ENCODE results near the gene CHCHD5.

Gene CHCHD5

GRCh38 chr2:112572005-112572404, 12.4 kb upstream of the CHCHD5 start:
- 100% methylated on average over 1 of the region's 7 CpGs for WGBS (ENCODE audit: insufficient coverage)
- CTCF ChIA-PET, result no interaction called here
- DNase-seq, result no peak
- H3K4me3 ChIP-seq (ENCODE audit: control insufficient read depth in 1 of 7, extremely low read depth in 1 of 7, insufficient read depth in 4 of 7, low read depth in 2 of 7, low read length in 6 of 7), result no peak overlapping the region
- H3K27ac ChIP-seq (ENCODE audit: insufficient read depth in 1 of 2, low read depth in 1 of 2, low read length in 2 of 2, poor library complexity in 1 of 2, severe bottlenecking in 2 of 2), result no peak overlapping the region
- peaks cover 38 to 95% (median 74%) of the 10 kb centered on the region in 4 experiments for H3K36me3 ChIP-seq (ENCODE audit: control insufficient read depth in 4 of 4, insufficient read depth in 4 of 4, low read length in 3 of 4)
- H3K4me1 ChIP-seq (ENCODE audit: control extremely low read depth in 1 of 4, control insufficient read depth in 4 of 4, insufficient read depth in 4 of 4, low read length in 3 of 4), result no peaks in the 10 kb centered on the region
- H3K27me3 ChIP-seq (replicated peaks in 2 of 5; ENCODE audit: control insufficient read depth in 4 of 5, insufficient read depth in 5 of 5, low read length in 4 of 5), result no peaks in the 10 kb centered on the region
- POLR2A ChIA-PET, result no interaction called here
- peaks cover 0 to 21% (median 8%) of the 10 kb centered on the region in 5 experiments for H3K9me3 ChIP-seq (ENCODE audit: control extremely low read depth in 1 of 5, control insufficient read depth in 4 of 5, insufficient read depth in 2 of 5, low read depth in 1 of 5, low read length in 4 of 5)

DNA sequence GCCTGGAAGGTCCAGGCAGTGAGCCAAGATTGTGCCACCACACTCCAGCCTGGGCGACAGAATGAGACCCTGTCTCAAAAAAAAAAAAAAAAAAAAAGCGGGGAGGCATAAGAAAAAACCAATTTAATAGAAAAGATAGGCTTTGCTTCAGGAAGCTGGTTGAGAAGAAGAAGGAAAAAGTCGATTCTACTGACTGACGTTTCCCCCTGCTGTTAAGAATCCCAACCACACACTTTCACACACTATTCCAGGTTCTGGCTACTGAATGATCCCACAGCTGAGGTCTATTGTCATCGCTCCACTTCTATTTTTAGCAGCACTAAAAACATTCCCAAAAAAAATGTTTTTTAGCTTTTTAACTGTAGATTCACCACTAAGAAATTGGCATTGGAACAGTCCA, 6.7 kb upstream of the CHCHD5 start:
- Histone ChIP-seq H3K4me3 (ENCODE audit: control insufficient read depth in 1 of 7, extremely low read depth in 1 of 7, insufficient read depth in 4 of 7, low read depth in 2 of 7, low read length in 6 of 7) (no peak overlapping the region), H3K27me3 (replicated peaks in 2 of 5; ENCODE audit: control insufficient read depth in 4 of 5, insufficient read depth in 5 of 5, low read length in 4 of 5) (no peaks in the 10 kb centered on the region), H3K36me3 (ENCODE audit: control insufficient read depth in 4 of 4, insufficient read depth in 4 of 4, low read length in 3 of 4) (peaks cover 2 to 39% (median 31%) of the 10 kb centered on the region in 4 experiments), H3K27ac (ENCODE audit: insufficient read depth in 1 of 2, low read depth in 1 of 2, low read length in 2 of 2, poor library complexity in 1 of 2, severe bottlenecking in 2 of 2) (no peak overlapping the region), H3K4me1 (ENCODE audit: control extremely low read depth in 1 of 4, control insufficient read depth in 4 of 4, insufficient read depth in 4 of 4, low read length in 3 of 4) (peaks cover 0 to 5% (median 1%) of the 10 kb centered on the region in 4 experiments), H3K9me3 (ENCODE audit: control extremely low read depth in 1 of 5, control insufficient read depth in 4 of 5, insufficient read depth in 2 of 5, low read depth in 1 of 5, low read length in 4 of 5) (no peaks in the 10 kb centered on the region)
- no peak for DNase-seq
- POLR2A ChIA-PET, result no interaction called here
- 60% methylated on average over 2 of the region's 5 CpGs for WGBS (ENCODE audit: insufficient coverage)
- CTCF ChIA-PET, result no interaction called here

GRCh38 chr2:112579241-112579640, 5.2 kb upstream of the CHCHD5 start:
- ChIA-PET POLR2A (interaction anchor here (0.6 kb wide), 1 partner anchor 1271 kb away, joined by 4 read pairs; no protein-coding TSS in a partner anchor), CTCF (no interaction called here)
- Histone ChIP-seq H3K4me1 (ENCODE audit: control extremely low read depth in 1 of 4, control insufficient read depth in 4 of 4, insufficient read depth in 4 of 4, low read length in 3 of 4) (peaks cover 0 to 15% (median 10%) of the 10 kb centered on the region in 4 experiments), H3K4me3 (ENCODE audit: control insufficient read depth in 1 of 7, extremely low read depth in 1 of 7, insufficient read depth in 4 of 7, low read depth in 2 of 7, low read length in 6 of 7) (no peak overlapping the region), H3K27ac (ENCODE audit: insufficient read depth in 1 of 2, low read depth in 1 of 2, low read length in 2 of 2, poor library complexity in 1 of 2, severe bottlenecking in 2 of 2) (no peak overlapping the region), H3K27me3 (replicated peaks in 2 of 5; ENCODE audit: control insufficient read depth in 4 of 5, insufficient read depth in 5 of 5, low read length in 4 of 5) (no peaks in the 10 kb centered on the region), H3K9me3 (ENCODE audit: control extremely low read depth in 1 of 5, control insufficient read depth in 4 of 5, insufficient read depth in 2 of 5, low read depth in 1 of 5, low read length in 4 of 5) (no peaks in the 10 kb centered on the region), H3K36me3 (ENCODE audit: control insufficient read depth in 4 of 4, insufficient read depth in 4 of 4, low read length in 3 of 4) (peaks cover 2 to 27% (median 19%) of the 10 kb centered on the region in 4 experiments)
- peak in 1 of 3 donors; percentile 21 for DNase-seq

- H3K4me1 ChIP-seq (ENCODE audit: control extremely low read depth in 1 of 4, control insufficient read depth in 4 of 4, insufficient read depth in 4 of 4, low read length in 3 of 4), result peaks cover 3 to 22% (median 15%) of the 10 kb centered on the region in 4 experiments
- H3K27me3 ChIP-seq (replicated peaks in 2 of 5; ENCODE audit: control insufficient read depth in 4 of 5, insufficient read depth in 5 of 5, low read length in 4 of 5), result no peaks in the 10 kb centered on the region
- no peak overlapping the region for H3K4me3 ChIP-seq (ENCODE audit: control insufficient read depth in 1 of 7, extremely low read depth in 1 of 7, insufficient read depth in 4 of 7, low read depth in 2 of 7, low read length in 6 of 7)
- ChIA-PET POLR2A (no interaction called here), CTCF (no interaction called here)
- H3K9me3 ChIP-seq (ENCODE audit: control extremely low read depth in 1 of 5, control insufficient read depth in 4 of 5, insufficient read depth in 2 of 5, low read depth in 1 of 5, low read length in 4 of 5), result no peaks in the 10 kb centered on the region
- H3K27ac ChIP-seq (ENCODE audit: insufficient read depth in 1 of 2, low read depth in 1 of 2, low read length in 2 of 2, poor library complexity in 1 of 2, severe bottlenecking in 2 of 2), result no peak overlapping the region
- no CpG with 5 or more reads among the region's 7 CpGs for WGBS (ENCODE audit: insufficient coverage)
- H3K36me3 ChIP-seq (ENCODE audit: control insufficient read depth in 4 of 4, insufficient read depth in 4 of 4, low read length in 3 of 4), result peaks cover 2 to 20% (median 12%) of the 10 kb centered on the region in 4 experiments
- DNase-seq, result no peak
Observed at GRCh38 chr2:112580084-112580483, 4.3 kb upstream of the CHCHD5 start.

DNA sequence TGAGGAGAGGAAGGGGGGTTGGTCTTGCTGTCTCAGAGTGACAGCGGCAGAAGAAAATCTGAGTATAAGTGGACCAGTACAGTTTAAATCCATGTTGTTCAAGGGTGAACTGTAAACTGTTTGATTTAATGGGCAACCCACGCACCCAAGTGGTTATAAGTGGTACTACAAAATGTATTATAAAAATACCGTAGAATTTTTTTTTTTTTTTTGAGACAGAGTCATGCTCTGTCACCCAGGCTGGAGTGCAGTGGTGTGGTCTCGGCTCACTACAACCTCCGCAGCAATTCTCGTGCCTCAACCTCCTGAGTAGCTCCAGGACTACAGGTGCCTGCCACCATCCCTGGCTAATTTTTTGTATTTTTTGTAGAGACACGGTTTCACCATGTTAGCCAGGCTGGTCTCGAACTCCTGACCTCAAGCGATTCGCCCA, 2.1 kb upstream of the CHCHD5 start:
- no peaks in the 10 kb centered on the region for H3K9me3 ChIP-seq (ENCODE audit: control extremely low read depth in 1 of 5, control insufficient read depth in 4 of 5, insufficient read depth in 2 of 5, low read depth in 1 of 5, low read length in 4 of 5)
- peak; percentile 60 to 79 (median 75) for DNase-seq
- H3K27me3 ChIP-seq (replicated peaks in 2 of 5; ENCODE audit: control insufficient read depth in 4 of 5, insufficient read depth in 5 of 5, low read length in 4 of 5), result no peaks in the 10 kb centered on the region
- WGBS (ENCODE audit: insufficient coverage), result 52% methylated on average over 8 of the region's 10 CpGs
- peaks cover 6 to 32% (median 23%) of the 10 kb centered on the region in 4 experiments for H3K4me1 ChIP-seq (ENCODE audit: control extremely low read depth in 1 of 4, control insufficient read depth in 4 of 4, insufficient read depth in 4 of 4, low read length in 3 of 4)
- H3K36me3 ChIP-seq (ENCODE audit: control insufficient read depth in 4 of 4, insufficient read depth in 4 of 4, low read length in 3 of 4), result peaks cover 0 to 13% (median 9%) of the 10 kb centered on the region in 4 experiments
- POLR2A ChIA-PET, result no interaction called here
- H3K4me3 ChIP-seq (ENCODE audit: control insufficient read depth in 1 of 7, extremely low read depth in 1 of 7, insufficient read depth in 4 of 7, low read depth in 2 of 7, low read length in 6 of 7), result no peak overlapping the region
- CTCF ChIA-PET, result interaction anchor here (0.5 to 1.4 kb wide), 3 partner anchors 102 to 534 kb away, joined by 3 read pairs; no protein-coding TSS in a partner anchor
- H3K27ac ChIP-seq (ENCODE audit: insufficient read depth in 1 of 2, low read depth in 1 of 2, low read length in 2 of 2, poor library complexity in 1 of 2, severe bottlenecking in 2 of 2), result no peak overlapping the region

DNA sequence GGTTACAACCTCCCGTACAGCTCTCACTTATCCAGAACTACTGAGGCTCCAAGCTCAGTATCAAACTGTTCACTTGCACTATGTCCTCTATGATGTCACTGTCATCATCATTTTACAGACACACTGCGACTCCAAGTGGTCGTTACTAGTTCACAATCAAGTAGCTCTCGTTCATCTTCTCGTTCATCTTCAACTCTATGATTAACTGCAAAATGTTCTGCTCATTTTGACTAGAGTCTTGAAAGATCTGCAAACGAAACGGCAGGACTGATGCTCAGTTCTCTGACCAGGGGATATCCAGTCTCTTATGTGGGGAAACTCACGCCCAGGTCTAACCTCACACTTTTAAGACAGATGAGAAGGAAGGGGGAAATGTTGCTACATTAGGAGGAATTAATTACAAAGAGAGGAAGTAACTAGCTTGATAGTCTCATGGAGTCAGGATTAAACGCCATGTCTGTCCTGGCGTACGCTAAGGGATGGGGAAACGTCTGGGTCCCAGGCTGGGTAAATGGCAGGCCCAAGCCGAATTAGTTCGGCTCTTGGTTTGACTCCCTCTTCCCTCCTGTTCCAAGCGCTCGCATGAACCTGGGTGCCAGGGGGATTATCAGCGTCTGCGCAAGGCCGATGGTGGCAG, 794 bp upstream of the CHCHD5 start:
- H3K4me3 ChIP-seq (ENCODE audit: control insufficient read depth in 1 of 7, extremely low read depth in 1 of 7, insufficient read depth in 4 of 7, low read depth in 2 of 7, low read length in 6 of 7), result peak overlapping the region; percentile 32 to 92 (median 84)
- peak overlapping the region; percentile 71 to 87 for H3K27ac ChIP-seq (ENCODE audit: insufficient read depth in 1 of 2, low read depth in 1 of 2, low read length in 2 of 2, poor library complexity in 1 of 2, severe bottlenecking in 2 of 2)
- 72% methylated on average over 17 of the region's 19 CpGs for WGBS (ENCODE audit: insufficient coverage)
- CTCF ChIA-PET, result interaction anchor here (0.9 to 2.4 kb wide), 8 partner anchors 10 to 144 kb away, joined by 3 to 18 read pairs (median 4); no protein-coding TSS in a partner anchor
- H3K27me3 ChIP-seq (replicated peaks in 2 of 5; ENCODE audit: control insufficient read depth in 4 of 5, insufficient read depth in 5 of 5, low read length in 4 of 5), result no peaks in the 10 kb centered on the region
- H3K9me3 ChIP-seq (ENCODE audit: control extremely low read depth in 1 of 5, control insufficient read depth in 4 of 5, insufficient read depth in 2 of 5, low read depth in 1 of 5, low read length in 4 of 5), result no peaks in the 10 kb centered on the region
- H3K36me3 ChIP-seq (ENCODE audit: control insufficient read depth in 4 of 4, insufficient read depth in 4 of 4, low read length in 3 of 4), result peaks cover 0 to 23% (median 15%) of the 10 kb centered on the region in 4 experiments
- peak in 2 of 3 donors; percentile 31 to 38 for DNase-seq
- POLR2A ChIA-PET, result interaction anchor here (0.6 kb wide), 1 partner anchor 19 kb away, joined by 3 read pairs; no protein-coding TSS in a partner anchor
- H3K4me1 ChIP-seq (ENCODE audit: control extremely low read depth in 1 of 4, control insufficient read depth in 4 of 4, insufficient read depth in 4 of 4, low read length in 3 of 4), result peaks cover 6 to 32% (median 23%) of the 10 kb centered on the region in 4 experiments

DNA sequence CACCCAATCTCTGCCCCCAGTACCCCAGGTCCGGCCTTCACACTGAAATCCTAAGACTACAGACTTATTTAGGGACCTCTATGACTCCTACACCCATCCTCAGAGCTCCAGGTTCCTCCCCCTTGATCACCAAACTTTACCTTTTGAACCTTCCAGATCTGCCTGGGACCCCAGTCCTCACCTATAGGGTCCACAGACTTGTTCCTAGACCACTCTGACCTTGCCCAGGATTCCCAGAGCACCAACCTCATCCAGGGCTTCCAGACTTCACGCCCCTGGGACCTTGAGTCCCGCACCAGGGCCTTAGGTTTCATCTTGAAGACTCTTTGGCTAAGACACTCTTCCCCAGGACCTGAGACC, 462 bp downstream of the CHCHD5 start:
- H3K27me3 ChIP-seq (replicated peaks in 2 of 5; ENCODE audit: control insufficient read depth in 4 of 5, insufficient read depth in 5 of 5, low read length in 4 of 5), result no peaks in the 10 kb centered on the region
- ChIA-PET POLR2A (no interaction called here), CTCF (interaction anchor here (1.0 to 2.5 kb wide), 7 partner anchors 11 to 300 kb away, joined by 3 to 18 read pairs (median 4); no protein-coding TSS in a partner anchor)
- H3K27ac ChIP-seq (ENCODE audit: insufficient read depth in 1 of 2, low read depth in 1 of 2, low read length in 2 of 2, poor library complexity in 1 of 2, severe bottlenecking in 2 of 2), result peak overlapping the region; percentile 71 to 87
- no peak for DNase-seq
- peaks cover 0 to 30% (median 19%) of the 10 kb centered on the region in 4 experiments for H3K36me3 ChIP-seq (ENCODE audit: control insufficient read depth in 4 of 4, insufficient read depth in 4 of 4, low read length in 3 of 4)
- H3K9me3 ChIP-seq (ENCODE audit: control extremely low read depth in 1 of 5, control insufficient read depth in 4 of 5, insufficient read depth in 2 of 5, low read depth in 1 of 5, low read length in 4 of 5), result no peaks in the 10 kb centered on the region
- peak overlapping the region; percentile 32 to 92 (median 84) for H3K4me3 ChIP-seq (ENCODE audit: control insufficient read depth in 1 of 7, extremely low read depth in 1 of 7, insufficient read depth in 4 of 7, low read depth in 2 of 7, low read length in 6 of 7)
- peaks cover 6 to 32% (median 23%) of the 10 kb centered on the region in 4 experiments for H3K4me1 ChIP-seq (ENCODE audit: control extremely low read depth in 1 of 4, control insufficient read depth in 4 of 4, insufficient read depth in 4 of 4, low read length in 3 of 4)
- 67% methylated on average over 3 of the region's 3 CpGs for WGBS (ENCODE audit: insufficient coverage)

Measured in common myeloid progenitor, CD34-positive (primary cell).